Measurements from ENCODE around the gene KRTAP15-1.
A peak's percentile ranks its signal among the peaks of the same experiment; 100 is the strongest.

The KRTAP15-1 gene, protein sequence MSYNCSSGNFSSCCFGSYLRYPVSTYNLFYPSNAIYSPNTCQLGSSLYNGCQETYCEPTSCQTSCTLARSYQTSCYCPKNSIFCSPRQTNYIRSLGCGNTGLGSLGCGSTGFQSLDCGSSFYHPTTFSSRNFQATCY

DNA sequence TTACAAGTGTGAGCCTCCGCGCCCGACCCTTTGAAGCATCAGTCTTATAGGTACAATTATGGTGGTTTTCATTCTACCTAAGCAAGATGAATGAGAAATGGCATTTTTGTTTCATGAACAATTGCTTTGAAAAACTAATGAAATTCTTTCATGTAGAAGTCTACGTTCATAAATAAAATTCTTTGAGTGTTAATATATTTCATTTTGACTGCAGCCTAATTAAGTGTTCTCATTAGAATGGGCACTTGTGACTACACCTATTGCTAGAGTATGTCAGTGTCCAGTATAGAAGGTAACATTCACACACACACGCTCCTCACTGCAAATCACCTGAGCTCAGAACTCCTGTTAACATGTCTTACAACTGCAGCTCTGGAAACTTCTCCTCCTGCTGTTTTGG is at the start of gene KRTAP15-1:
Gene KRTAP15-1 (plus strand): TSS at position 301 of the 400 bp plus-strand sequence. CDS start 53 bp downstream, at position 354.
- DNase-seq: no peak

DNA sequence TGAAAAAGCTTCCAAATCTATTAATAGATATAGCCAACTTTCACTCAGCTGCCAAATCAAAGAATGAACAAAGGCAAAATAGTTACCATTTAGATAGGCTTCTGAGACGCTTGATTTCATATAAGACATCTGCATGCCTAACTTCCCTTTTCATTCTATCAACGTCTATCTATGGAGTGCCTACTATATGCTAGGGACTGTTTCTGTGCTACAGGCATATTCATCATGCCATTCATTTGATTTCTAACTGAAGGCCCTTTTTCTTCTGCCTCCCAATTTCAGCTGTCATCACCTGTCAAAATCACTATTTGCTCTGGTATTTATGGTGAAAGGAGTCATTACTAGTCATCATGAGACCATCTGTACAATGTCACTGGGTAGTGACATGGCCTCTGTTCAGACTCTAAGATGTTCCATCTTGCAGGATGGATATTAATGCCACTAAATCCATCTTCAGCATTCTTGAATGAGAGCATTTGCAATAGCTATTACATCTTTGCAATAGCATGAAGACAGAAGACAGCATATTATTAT is 48.5 kb upstream of the KRTAP15-1 start:
- DNase-seq: no peak

DNA sequence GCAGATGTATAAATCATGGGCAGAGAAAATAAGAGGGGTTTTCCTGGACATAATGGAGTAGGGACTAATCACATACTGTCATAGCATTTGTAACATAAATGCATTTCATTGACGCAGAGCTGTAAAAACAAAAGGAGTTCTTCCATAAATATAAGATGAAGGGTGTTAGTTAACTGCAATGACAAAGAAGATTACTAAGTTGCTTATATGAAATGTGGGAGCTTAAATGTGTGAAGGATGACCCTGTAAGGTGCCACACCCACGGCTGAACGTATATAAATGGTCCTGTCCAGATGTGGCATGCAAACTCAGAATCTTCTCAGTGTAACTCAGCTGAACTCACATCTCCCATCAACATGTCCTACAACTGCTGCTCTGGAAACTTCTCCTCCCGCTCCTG is 44.3 kb upstream of the KRTAP15-1 start, which contains the start of gene KRTAP13-1:
Gene KRTAP13-1 (plus strand): TSS at position 301 of the 400 bp plus-strand sequence. CDS start 56 bp downstream, at position 357.
- no peak for DNase-seq

DNA sequence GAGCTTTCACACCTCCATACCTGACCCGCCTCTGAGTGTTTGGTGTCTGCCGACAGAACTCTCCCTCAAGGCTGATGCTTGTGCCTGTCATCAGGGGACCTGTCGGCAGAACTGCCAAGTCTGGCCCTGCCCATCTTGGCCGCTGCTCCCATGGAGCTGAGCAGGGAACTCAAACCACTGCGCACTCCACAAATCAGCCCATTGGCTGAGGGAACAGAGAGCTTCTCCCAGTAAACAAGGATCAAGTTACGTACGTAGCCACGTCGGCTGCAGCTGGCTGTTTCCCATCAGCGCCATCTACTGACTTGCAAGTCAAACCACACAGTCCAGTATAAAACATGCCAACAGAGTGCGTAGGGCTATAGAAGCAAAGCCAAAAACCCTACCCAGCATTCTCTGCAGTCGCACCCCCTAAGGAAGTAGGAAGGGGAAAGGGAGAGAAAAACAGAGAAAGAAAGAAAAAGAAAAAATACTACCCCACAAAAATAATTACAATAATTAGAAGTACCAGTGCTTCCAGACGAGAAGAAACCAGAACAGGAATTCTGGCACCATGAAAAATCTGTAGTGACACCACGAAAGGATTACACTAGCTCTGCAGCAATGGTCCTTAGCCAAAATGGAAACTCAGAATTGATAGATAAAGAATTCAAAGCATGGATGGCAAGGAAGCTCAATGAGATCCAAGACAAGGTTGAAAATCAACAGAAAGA is 31.1 kb upstream of the KRTAP15-1 start:
- peak; percentile 88 for DNase-seq

DNA sequence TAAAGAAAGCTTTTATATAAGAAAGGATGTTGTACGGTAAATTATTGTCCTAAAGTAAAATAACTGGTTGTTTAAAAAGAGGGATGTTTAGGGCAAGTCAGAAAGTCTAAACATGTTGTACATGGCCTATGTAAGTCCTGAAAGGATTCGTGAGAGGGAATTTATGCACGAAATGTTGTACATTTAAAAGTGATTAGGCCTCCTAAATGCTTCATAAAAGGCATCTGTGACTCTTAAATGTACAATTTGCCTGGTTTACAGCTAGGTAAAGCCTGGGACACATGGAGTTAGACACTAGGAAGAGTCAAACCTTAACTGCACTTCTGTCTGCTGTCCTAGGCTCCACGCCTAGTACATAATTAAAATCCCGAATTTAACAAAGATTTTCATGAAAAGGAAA is 24.1 kb upstream of the KRTAP15-1 start:
- no peak for DNase-seq

DNA sequence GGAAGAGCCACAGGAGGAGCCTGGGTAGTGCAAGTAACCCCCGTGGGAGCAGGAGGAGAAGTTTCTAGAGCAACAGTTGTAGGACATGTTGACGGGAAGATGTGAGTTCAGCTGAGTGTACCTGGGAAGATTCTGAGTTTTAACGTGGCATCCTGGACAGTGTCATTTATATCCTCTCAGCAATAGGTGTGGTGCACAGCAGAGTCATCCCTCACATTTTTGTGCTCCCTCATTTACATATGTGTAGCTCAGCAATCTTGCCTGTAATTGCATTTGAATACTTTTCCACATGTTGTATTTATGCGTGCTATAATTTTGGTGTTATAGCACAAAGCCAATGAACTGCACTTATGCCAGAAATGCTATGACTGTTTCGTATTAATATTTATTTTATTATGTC is 14.2 kb upstream of the KRTAP15-1 start, which contains the start of gene KRTAP13-3:
Gene KRTAP13-3 (minus strand): TSS at position 101 of the 400 bp plus-strand sequence. CDS start 14 bp downstream, at position 87.
- no peak for DNase-seq

DNA sequence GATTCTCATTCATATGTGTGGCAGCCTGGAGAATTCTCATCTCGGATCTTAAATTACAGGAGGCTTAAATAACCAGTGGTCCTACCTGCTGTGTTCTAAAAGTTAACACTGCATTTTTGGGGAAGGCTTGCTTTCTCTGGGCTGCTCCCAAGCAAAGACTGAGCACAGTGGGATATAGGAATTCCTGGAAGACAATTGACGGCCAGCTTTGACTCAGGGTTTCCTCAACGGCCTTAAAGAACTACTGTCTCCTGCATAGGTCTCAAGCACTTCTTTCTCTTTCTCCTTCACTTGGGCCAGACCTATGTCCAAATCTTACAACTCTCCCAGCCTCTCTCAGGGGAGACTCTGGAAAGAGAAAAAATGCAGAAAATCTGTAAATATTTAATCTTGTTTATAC is 13.3 kb upstream of the KRTAP15-1 start:
- no peak for DNase-seq

DNA sequence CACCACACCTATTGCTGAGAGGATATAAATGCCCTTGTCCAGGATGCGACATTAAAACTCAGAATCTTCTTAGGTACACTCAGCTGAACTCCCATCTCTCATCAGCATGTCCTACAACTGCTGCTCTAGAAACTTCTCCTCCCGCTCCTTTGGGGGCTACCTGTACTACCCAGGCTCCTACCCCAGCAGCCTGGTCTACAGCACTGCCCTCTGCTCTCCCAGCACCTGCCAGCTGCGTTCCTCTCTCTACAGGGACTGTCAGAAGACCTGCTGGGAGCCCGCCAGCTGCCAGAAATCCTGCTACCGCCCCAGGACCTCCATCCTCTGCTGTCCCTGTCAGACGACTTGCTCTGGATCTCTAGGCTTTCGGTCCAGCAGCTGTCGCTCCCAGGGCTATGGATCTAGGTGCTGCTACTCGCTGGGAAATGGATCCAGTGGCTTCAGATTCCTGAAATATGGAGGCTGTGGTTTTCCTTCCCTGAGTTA is 9.9 kb upstream of the KRTAP15-1 start, which contains the start of gene KRTAP13-4:
Gene KRTAP13-4 (plus strand): TSS at position 51 of the 486 bp plus-strand sequence. CDS start 56 bp downstream, at position 107.
- DNase-seq: no peak

DNA sequence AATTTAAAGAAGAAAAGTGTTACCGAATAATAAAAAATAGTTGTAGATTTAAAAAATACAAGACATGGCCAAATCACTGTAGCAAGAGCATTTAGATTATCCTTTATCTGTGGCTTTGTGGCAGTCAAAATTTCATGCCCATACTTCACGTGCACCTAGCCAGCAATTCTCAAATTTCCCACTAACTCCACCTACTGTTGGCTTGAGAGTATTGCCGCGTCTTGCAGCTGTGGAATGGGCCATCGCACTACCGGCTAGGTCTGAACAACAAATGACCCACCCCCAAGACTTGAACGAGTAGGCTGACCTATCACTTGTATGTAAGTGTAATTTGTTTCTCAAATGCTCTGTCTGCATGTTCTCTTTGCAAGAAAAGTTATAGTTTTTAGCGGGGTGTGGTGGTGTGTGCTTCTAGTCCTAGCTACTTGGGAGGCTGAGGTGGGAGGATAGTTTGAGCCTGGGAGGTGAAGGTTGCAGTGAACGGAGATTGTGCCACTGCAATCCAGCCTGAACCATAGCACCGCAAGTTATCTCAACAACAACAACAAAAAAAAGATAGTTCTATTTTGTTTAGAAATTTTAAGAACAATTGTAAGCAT is 5.9 kb upstream of the KRTAP15-1 start:
- DNase-seq: peak; percentile 68

DNA sequence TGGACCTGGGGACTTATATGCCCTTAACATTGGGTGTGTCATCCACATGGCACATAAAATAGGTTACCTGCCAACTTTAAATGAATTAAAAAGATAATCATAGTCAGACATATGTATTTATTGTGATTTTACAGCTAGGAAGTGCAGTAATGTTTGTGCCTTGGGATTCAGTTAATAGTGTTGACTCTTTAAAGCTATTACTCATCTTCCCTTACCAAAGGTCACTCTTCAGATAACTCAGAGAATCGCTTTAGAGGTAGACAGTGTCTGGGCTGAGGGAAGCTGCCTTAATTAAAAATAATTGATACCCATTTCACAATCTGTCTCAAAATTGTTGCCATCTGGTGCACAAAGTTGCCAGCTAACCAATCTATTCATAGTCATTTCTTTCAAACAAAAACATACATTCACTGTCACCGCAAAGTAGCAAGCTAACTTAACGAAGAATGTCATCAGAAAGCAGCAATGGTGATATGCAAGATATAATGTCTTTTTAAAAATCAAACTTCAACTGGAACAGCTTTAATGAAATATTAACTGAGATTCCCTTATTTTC is 3.0 kb upstream of the KRTAP15-1 start:
- DNase-seq: peak; percentile 4

DNA sequence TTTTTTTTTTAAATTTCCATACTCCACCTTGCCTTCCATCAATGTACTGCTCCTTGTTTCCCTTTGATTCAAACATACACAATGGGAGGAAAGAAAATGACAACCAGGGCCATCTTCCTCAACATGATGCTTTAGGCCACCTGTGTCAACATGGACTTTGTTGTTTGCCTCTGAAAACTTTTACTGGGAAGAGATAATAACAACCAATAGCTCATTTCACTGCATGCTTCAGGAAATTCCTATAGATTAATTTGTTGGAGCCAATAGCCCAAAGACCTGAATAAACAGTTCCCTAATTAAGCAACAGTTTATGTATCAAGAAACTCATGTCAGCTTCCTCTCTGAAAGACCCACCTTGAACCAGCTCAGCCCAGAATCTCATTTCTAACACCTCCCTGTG is 3.2 kb downstream of the KRTAP15-1 start:
- DNase-seq: no peak

DNA sequence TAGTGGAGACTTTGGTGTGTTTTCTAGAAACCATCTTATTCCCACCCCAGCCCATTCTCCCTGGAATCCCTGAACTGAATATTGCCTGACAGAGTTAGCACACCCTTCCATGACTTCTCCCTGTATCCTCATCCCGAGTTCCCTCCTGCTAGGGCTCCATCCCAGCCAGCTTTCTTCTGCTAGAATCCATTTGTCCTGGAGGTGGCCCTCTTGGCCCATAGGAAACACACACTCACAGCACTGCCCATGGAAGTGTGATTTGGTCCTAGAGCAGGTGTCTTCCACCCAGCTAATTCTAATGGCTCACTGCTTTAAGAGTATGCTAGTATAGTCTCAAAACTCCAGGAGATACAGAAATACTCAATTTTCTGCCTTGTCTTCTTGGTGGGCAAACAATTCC is 4.1 kb downstream of the KRTAP15-1 start:
- DNase-seq: no peak

DNA sequence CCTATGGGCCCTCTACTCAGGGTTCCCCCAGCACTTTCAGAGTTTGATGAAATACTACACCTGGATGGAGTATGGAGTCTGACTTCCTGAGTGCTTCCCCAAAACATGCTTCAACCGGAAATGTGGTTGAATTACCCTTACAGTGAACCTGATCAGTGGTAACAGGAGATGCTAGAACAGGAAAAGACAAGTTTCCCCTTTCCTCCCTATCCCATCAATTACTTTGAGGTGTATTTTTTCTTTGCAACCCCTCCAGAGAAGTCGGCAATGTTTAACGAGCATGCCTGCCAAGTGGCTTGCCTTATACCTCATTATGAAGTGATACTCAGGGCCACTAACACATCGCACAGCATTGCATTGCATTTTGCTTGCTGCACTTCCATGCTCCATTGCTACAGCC is 7.0 kb downstream of the KRTAP15-1 start:
- DNase-seq: no peak

DNA sequence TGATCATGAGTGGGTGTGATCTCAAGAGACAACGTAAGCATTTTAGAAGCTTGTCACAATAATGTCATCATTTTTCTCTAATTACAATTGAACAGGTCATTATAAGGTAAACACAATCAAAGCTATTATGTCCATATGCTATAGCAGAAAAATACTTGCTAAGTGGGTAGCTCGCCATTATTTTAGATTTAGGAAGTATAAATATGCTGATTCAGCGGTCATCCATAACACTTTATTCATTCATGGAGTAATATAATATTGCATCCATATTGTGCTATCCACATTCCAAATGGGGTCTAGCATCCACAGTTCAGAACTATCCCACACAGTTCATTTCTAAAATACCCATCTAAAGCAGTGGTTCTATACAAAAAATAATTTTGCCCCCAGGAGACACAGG is 8.4 kb downstream of the KRTAP15-1 start:
- DNase-seq: no peak

DNA sequence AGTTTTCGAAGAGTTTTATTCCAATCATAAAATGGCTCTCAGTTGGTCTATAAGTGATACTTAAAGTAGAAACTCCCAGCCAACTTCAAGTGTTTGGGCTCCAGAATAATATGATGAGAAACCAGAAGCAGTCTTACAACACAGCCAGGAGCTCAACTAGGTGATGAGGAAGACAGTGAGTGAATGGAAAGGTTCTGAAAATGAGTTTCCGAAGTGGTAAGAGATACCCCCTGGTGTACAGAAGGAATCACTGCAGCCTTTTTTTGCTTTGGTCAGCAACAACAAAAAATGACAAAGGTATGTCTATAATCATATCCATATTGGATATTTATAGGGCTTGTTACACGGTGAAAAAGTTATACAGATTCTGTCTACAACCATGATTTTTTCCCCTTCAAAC is 23.6 kb downstream of the KRTAP15-1 start:
- peak; percentile 55 for DNase-seq

DNA sequence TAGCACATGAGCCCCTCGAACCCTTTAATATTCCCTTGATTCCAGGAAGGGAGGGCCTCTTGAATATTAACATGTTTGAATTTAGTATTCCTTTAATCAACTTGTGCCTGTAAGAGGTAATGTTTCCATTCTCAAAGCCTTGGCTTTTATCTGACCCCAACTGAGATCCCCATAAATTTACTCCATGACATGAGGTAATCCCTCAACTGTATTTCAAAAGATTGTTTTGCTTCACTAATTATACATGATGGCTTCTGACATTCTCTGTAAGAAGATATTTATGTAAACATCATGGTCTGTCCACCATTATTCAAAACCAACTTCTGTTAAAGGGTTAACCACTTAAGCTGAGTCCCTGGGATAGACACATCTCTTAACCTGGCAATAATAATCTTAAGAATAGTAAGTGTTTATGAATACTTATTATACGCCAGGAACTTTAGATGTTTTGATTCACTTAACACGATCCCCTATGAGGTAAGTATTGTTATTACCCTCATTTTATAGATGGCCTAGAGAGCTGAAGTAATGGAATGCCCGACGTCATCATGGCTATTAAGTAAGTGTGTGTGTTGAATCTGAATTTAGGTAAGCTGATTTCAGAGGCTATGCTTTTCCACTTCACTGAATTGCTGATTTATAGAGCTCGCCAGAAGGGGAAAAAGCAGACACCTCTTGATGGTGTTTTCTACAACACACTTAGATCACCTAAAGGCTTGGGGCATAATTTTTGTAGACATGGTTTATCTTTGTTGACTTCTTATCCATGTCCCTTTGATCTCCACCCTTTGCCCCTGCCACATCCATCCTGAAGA is 29.0 kb downstream of the KRTAP15-1 start:
- DNase-seq: no peak

DNA sequence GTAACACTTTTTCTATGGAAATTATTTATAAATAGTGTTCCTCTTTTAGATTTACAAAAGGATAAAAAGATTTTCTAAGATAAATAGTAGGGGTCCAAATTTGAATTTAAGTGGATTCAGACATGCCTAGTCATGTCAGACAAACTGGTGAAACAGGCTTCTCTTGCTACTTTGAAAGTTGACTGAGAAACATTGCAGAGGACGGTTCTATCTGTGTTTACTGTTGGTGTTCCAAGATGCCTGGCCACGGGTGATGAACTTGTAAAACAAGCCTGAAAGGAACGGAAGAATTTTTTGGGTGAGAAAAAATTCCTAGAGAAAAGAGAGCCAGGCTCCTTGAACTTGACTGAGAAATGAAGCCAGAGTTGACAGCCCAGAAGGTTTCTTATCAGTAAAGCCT is 37.9 kb downstream of the KRTAP15-1 start:
- no peak for DNase-seq

DNA sequence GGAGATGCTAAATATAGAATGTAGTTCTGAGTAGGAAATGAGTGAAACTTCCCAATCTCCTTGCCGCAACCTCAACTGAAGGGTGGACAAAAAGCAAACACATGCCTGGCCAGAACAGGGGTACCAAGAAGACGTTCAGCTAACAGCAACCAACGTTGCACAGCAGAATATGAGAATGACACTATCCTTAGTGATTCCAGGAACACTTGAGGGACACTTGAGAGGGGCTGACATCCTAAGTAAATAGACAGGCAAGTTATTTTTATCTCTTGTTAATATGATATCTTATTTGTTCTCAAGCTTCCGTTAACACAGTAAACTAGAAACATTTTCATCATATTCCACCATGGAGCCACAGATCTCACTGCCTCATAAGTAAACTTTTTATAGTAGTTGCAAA is 39.2 kb downstream of the KRTAP15-1 start:
- DNase-seq: no peak

DNA sequence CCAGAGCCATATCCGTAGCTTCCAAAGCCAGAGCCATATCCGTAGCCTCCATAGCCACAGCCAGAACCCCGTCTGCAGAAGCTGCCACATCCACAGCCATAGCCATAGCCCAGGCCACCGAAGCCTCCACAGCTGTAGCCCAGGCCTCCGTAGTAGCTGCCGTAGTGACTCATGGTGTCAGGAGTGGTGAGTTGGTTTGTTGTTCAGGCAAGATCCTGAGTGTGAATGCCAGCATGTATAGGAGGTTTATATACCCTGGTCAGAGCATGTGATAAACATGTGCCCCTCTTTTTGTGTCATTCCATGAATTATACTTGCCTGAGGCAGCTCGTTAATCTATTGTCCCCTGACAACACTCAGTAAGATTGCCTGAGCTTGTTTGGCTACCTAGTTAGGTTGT is 40.1 kb downstream of the KRTAP15-1 start, which contains the start of gene KRTAP19-1:
Gene KRTAP19-1 (minus strand): TSS at position 223 of the 400 bp plus-strand sequence. CDS start 50 bp downstream, at position 173.
- DNase-seq: no peak

DNA sequence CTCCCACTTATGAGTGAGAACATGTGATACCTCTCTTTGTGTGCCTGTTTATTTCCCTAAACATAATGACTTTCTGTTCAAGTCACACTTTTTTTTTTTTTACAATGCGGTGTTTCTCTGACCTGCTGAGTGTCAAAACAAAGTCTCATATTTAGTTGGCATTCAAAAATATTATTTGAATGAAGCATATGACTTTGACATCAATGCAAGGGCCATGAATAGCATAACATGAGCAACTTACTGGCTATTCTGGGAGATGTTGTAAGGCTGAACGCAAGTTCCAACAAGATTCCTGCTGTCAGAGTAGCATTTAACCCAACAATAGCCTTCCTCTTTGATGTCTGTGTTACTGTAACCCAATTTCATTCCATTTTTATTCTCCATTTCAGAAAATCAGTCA is 42.1 kb downstream of the KRTAP15-1 start:
- no peak for DNase-seq

DNA sequence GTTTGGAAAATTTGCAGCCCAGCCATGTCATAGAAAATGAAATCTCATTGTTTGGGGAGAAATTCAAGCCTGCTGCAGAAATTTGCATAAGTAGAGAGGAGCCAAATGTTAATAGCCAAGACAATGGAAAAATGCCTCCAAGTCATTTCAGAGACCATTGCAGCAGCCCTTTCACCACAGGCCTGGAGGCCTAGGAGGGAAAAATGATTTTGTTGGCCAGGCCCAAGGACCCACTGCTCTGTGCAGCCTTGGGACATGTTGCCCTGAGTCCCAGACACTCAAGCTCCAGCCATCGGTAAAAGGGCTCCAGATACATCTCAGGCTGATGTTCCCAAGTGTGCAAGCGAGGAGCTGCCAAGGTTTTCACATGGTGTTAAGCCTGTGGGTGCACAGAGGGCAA is 46.1 kb downstream of the KRTAP15-1 start:
- DNase-seq: no peak

DNA sequence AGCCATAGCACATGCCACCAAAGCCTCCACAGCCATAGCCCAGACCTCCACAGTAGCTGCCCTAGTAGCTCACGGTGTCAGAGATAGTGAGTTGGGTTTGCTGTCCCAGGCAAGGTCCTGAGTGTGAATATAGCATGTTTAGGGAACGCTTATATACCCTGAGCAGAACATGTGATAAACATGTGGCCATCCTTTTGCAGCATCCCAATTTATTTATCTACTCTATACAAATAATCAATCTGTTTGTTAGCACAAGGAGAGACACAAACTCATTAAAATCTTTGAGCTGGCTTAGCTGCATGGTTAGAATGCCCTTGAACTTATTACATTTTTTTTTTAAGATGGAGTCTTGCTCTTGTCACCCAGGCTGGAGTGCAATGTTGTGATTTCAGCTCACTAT is 47.3 kb downstream of the KRTAP15-1 start, which contains the start of gene KRTAP19-2:
Gene KRTAP19-2 (minus strand): TSS at position 101 of the 400 bp plus-strand sequence. CDS start 88 bp downstream, at position 13.
- DNase-seq: no peak
